ENCODE measurements around the gene LTV1.

Gene LTV1

GRCh38 chr6:143811501-143812157 lies 31.5 kb upstream of the LTV1 start:
- no peak overlapping the region for H3K27ac ChIP-seq (ENCODE audit: low read length)
- no peaks in the 10 kb centered on the region for H3K4me1 ChIP-seq (ENCODE audit: control insufficient read depth, low read depth, low read length)
- H3K9ac ChIP-seq (ENCODE audit: low read length), result no peak overlapping the region
- H3K27me3 ChIP-seq (ENCODE audit: control insufficient read depth, insufficient read depth, low read length), result no peaks in the 10 kb centered on the region
- peaks cover 15% of the 10 kb centered on the region for H3K36me3 ChIP-seq (ENCODE audit: control insufficient read depth, low read depth, low read length)
- no peaks in the 10 kb centered on the region for H3K9me3 ChIP-seq (ENCODE audit: control insufficient read depth, low read depth, low read length)
- H3K4me3 ChIP-seq (ENCODE audit: low read length), result no peak overlapping the region

GRCh38 chr6:143817621-143818020 lies 25.5 kb upstream of the LTV1 start:
- H3K9ac ChIP-seq (ENCODE audit: low read length), result no peak overlapping the region
- H3K27ac ChIP-seq (ENCODE audit: low read length), result no peak overlapping the region
- no peak overlapping the region for H3K4me3 ChIP-seq (ENCODE audit: low read length)
- no peaks in the 10 kb centered on the region for H3K9me3 ChIP-seq (ENCODE audit: control insufficient read depth, low read depth, low read length)
- no peaks in the 10 kb centered on the region for H3K4me1 ChIP-seq (ENCODE audit: control insufficient read depth, low read depth, low read length)
- no peaks in the 10 kb centered on the region for H3K27me3 ChIP-seq (ENCODE audit: control insufficient read depth, insufficient read depth, low read length)
- H3K36me3 ChIP-seq (ENCODE audit: control insufficient read depth, low read depth, low read length), result peaks cover 1% of the 10 kb centered on the region

GRCh38 chr6:143821359-143821758 lies 21.8 kb upstream of the LTV1 start:
- H3K4me1 ChIP-seq (ENCODE audit: control insufficient read depth, low read depth, low read length), result peaks cover 7% of the 10 kb centered on the region
- no peak overlapping the region for H3K9ac ChIP-seq (ENCODE audit: low read length)
- H3K36me3 ChIP-seq (ENCODE audit: control insufficient read depth, low read depth, low read length), result peaks cover 4% of the 10 kb centered on the region
- no peaks in the 10 kb centered on the region for H3K27me3 ChIP-seq (ENCODE audit: control insufficient read depth, insufficient read depth, low read length)
- H3K9me3 ChIP-seq (ENCODE audit: control insufficient read depth, low read depth, low read length), result no peaks in the 10 kb centered on the region
- H3K27ac ChIP-seq (ENCODE audit: low read length), result no peak overlapping the region
- no peak overlapping the region for H3K4me3 ChIP-seq (ENCODE audit: low read length)

- Histone ChIP-seq H3K27ac (ENCODE audit: low read length) (no peak overlapping the region), H3K9me3 (ENCODE audit: control insufficient read depth, low read depth, low read length) (no peaks in the 10 kb centered on the region), H3K4me1 (ENCODE audit: control insufficient read depth, low read depth, low read length) (peaks cover 7% of the 10 kb centered on the region), H3K36me3 (ENCODE audit: control insufficient read depth, low read depth, low read length) (peaks cover 4% of the 10 kb centered on the region), H3K27me3 (ENCODE audit: control insufficient read depth, insufficient read depth, low read length) (no peaks in the 10 kb centered on the region), H3K9ac (ENCODE audit: low read length) (no peak overlapping the region), H3K4me3 (ENCODE audit: low read length) (no peak overlapping the region)
These were observed 20.5 kb upstream of the LTV1 start for GRCh38 chr6:143822584-143823024.

GRCh38 chr6:143823548-143823947 lies 19.6 kb upstream of the LTV1 start:
- H3K27ac ChIP-seq (ENCODE audit: low read length), result no peak overlapping the region
- no peak overlapping the region for H3K4me3 ChIP-seq (ENCODE audit: low read length)
- no peaks in the 10 kb centered on the region for H3K9me3 ChIP-seq (ENCODE audit: control insufficient read depth, low read depth, low read length)
- H3K27me3 ChIP-seq (ENCODE audit: control insufficient read depth, insufficient read depth, low read length), result no peaks in the 10 kb centered on the region
- H3K4me1 ChIP-seq (ENCODE audit: control insufficient read depth, low read depth, low read length), result peaks cover 11% of the 10 kb centered on the region
- H3K9ac ChIP-seq (ENCODE audit: low read length), result no peak overlapping the region
- H3K36me3 ChIP-seq (ENCODE audit: control insufficient read depth, low read depth, low read length), result peaks cover 4% of the 10 kb centered on the region

- H3K4me3 ChIP-seq (ENCODE audit: low read length), result no peak overlapping the region
- H3K4me1 ChIP-seq (ENCODE audit: control insufficient read depth, low read depth, low read length), result peaks cover 12% of the 10 kb centered on the region
- no peaks in the 10 kb centered on the region for H3K27me3 ChIP-seq (ENCODE audit: control insufficient read depth, insufficient read depth, low read length)
- H3K27ac ChIP-seq (ENCODE audit: low read length), result no peak overlapping the region
- peaks cover 4% of the 10 kb centered on the region for H3K36me3 ChIP-seq (ENCODE audit: control insufficient read depth, low read depth, low read length)
- H3K9ac ChIP-seq (ENCODE audit: low read length), result no peak overlapping the region
- no peaks in the 10 kb centered on the region for H3K9me3 ChIP-seq (ENCODE audit: control insufficient read depth, low read depth, low read length)
These were observed 14.6 kb upstream of the LTV1 start for GRCh38 chr6:143828572-143828971.

- H3K4me3 ChIP-seq (ENCODE audit: low read length), result no peak overlapping the region
These were observed 7.0 kb upstream of the LTV1 start for GRCh38 chr6:143836150-143836549.

GRCh38 chr6:143838395-143838794 lies 4.7 kb upstream of the LTV1 start:
- Histone ChIP-seq H3K9me3 (ENCODE audit: control insufficient read depth, low read depth, low read length) (no peaks in the 10 kb centered on the region), H3K9ac (ENCODE audit: low read length) (no peak overlapping the region), H3K27me3 (ENCODE audit: control insufficient read depth, insufficient read depth, low read length) (no peaks in the 10 kb centered on the region), H3K27ac (ENCODE audit: low read length) (no peak overlapping the region), H3K4me1 (ENCODE audit: control insufficient read depth, low read depth, low read length) (peaks cover 4% of the 10 kb centered on the region), H3K4me3 (ENCODE audit: low read length) (no peak overlapping the region), H3K36me3 (ENCODE audit: control insufficient read depth, low read depth, low read length) (no peaks in the 10 kb centered on the region)

More at GRCh38 chr6:143836150-143836549, 7.0 kb upstream of the LTV1 start:
- Histone ChIP-seq H3K9ac (ENCODE audit: low read length) (no peak overlapping the region), H3K4me1 (ENCODE audit: control insufficient read depth, low read depth, low read length) (no peaks in the 10 kb centered on the region), H3K27me3 (ENCODE audit: control insufficient read depth, insufficient read depth, low read length) (no peaks in the 10 kb centered on the region), H3K9me3 (ENCODE audit: control insufficient read depth, low read depth, low read length) (no peaks in the 10 kb centered on the region), H3K27ac (ENCODE audit: low read length) (no peak overlapping the region), H3K36me3 (ENCODE audit: control insufficient read depth, low read depth, low read length) (no peaks in the 10 kb centered on the region)

GRCh38 chr6:143839196-143839595 lies 3.9 kb upstream of the LTV1 start:
- Histone ChIP-seq H3K4me3 (ENCODE audit: low read length) (no peak overlapping the region), H3K4me1 (ENCODE audit: control insufficient read depth, low read depth, low read length) (peaks cover 6% of the 10 kb centered on the region), H3K9ac (ENCODE audit: low read length) (no peak overlapping the region), H3K36me3 (ENCODE audit: control insufficient read depth, low read depth, low read length) (no peaks in the 10 kb centered on the region), H3K27ac (ENCODE audit: low read length) (no peak overlapping the region), H3K9me3 (ENCODE audit: control insufficient read depth, low read depth, low read length) (no peaks in the 10 kb centered on the region), H3K27me3 (ENCODE audit: control insufficient read depth, insufficient read depth, low read length) (no peaks in the 10 kb centered on the region)

GRCh38 chr6:143840595-143841265 lies 2.4 kb upstream of the LTV1 start:
- Histone ChIP-seq H3K4me1 (ENCODE audit: control insufficient read depth, low read depth, low read length) (peaks cover 9% of the 10 kb centered on the region), H3K4me3 (ENCODE audit: low read length) (no peak overlapping the region), H3K36me3 (ENCODE audit: control insufficient read depth, low read depth, low read length) (peaks cover 12% of the 10 kb centered on the region), H3K9me3 (ENCODE audit: control insufficient read depth, low read depth, low read length) (no peaks in the 10 kb centered on the region), H3K27me3 (ENCODE audit: control insufficient read depth, insufficient read depth, low read length) (no peaks in the 10 kb centered on the region), H3K27ac (ENCODE audit: low read length) (no peak overlapping the region), H3K9ac (ENCODE audit: low read length) (no peak overlapping the region)

- H3K9me3 ChIP-seq (ENCODE audit: control insufficient read depth, low read depth, low read length), result no peaks in the 10 kb centered on the region
- H3K36me3 ChIP-seq (ENCODE audit: control insufficient read depth, low read depth, low read length), result peaks cover 30% of the 10 kb centered on the region
- H3K4me1 ChIP-seq (ENCODE audit: control insufficient read depth, low read depth, low read length), result peaks cover 9% of the 10 kb centered on the region
- peak overlapping the region; percentile 99 for H3K4me3 ChIP-seq (ENCODE audit: low read length)
- peak overlapping the region; percentile 87 for H3K27ac ChIP-seq (ENCODE audit: low read length)
- H3K9ac ChIP-seq (ENCODE audit: low read length), result peak overlapping the region; percentile 98
- H3K27me3 ChIP-seq (ENCODE audit: control insufficient read depth, insufficient read depth, low read length), result no peaks in the 10 kb centered on the region
These were observed 657 bp upstream of the LTV1 start for GRCh38 chr6:143842461-143842901.

GRCh38 chr6:143843677-143843999 lies 500 bp downstream of the LTV1 start:
- Histone ChIP-seq H3K9me3 (ENCODE audit: control insufficient read depth, low read depth, low read length) (no peaks in the 10 kb centered on the region), H3K27ac (ENCODE audit: low read length) (peak overlapping the region; percentile 82), H3K4me3 (ENCODE audit: low read length) (peak overlapping the region; percentile 99), H3K27me3 (ENCODE audit: control insufficient read depth, insufficient read depth, low read length) (no peaks in the 10 kb centered on the region), H3K36me3 (ENCODE audit: control insufficient read depth, low read depth, low read length) (peaks cover 40% of the 10 kb centered on the region), H3K9ac (ENCODE audit: low read length) (peak overlapping the region; percentile 98), H3K4me1 (ENCODE audit: control insufficient read depth, low read depth, low read length) (peaks cover 9% of the 10 kb centered on the region)

Data from iPS-18a (cell line).